GM19099 (cell line): Measurements from ENCODE around the gene MSI2.

Source experiments
- POLR2A ChIP-seq: IDR thresholded peaks from 3 replicates; pipeline ENCODE4 v1.6.1; 2011; ENCODE audit warnings: low read depth; ENCODE audit not compliant: insufficient read length; ENCODE audit errors: extremely low read depth

MSI2 gene

GRCh38 chr17:57675427-57676387 lies 419.4 kb downstream of the MSI2 start:
- TF ChIP-seq POLR2A: no peak

GRCh38 chr17:57676543-57676942 lies 420.2 kb downstream of the MSI2 start:
- TF ChIP-seq POLR2A: no peak

GRCh38 chr17:57677301-57677700 lies 421.0 kb downstream of the MSI2 start:
- TF ChIP-seq POLR2A: no peak

- TF ChIP-seq POLR2A: no peak
These were observed 421.5 kb downstream of the MSI2 start for GRCh38 chr17:57677858-57678257.

GRCh38 chr17:57678393-57678792 lies 422.1 kb downstream of the MSI2 start:
- TF ChIP-seq POLR2A: no peak

GRCh38 chr17:57679356-57679755 lies 423.0 kb downstream of the MSI2 start:
- no peak for TF ChIP-seq POLR2A

GRCh38 chr17:57679906-57680695 lies 423.8 kb downstream of the MSI2 start:
- TF ChIP-seq POLR2A: no peak

- TF ChIP-seq POLR2A: no peak
These were observed 426.4 kb downstream of the MSI2 start for GRCh38 chr17:57682701-57683100.

- no peak for TF ChIP-seq POLR2A
These were observed 428.6 kb downstream of the MSI2 start for GRCh38 chr17:57684711-57685498.

GRCh38 chr17:57685499-57686132 lies 429.3 kb downstream of the MSI2 start:
- TF ChIP-seq POLR2A: no peak

GRCh38 chr17:57687642-57688041 lies 431.3 kb downstream of the MSI2 start:
- no peak for TF ChIP-seq POLR2A

- no peak for TF ChIP-seq POLR2A
These were observed 432.9 kb downstream of the MSI2 start for GRCh38 chr17:57689254-57689653.

GRCh38 chr17:57691939-57692338 lies 435.6 kb downstream of the MSI2 start:
- TF ChIP-seq POLR2A: no peak

- no peak for TF ChIP-seq POLR2A
These were observed 436.4 kb downstream of the MSI2 start for GRCh38 chr17:57692770-57693169.
